ENCODE measurements around the gene GSTK1. TPM values are rescaled to one million over a fixed set of nuclear protein-coding genes. Genes with fewer than 3 reads are reported as not detected.

GSTK1 gene
- polyA plus RNA-seq, 1 donor (not counting 4 experiments of a cell fraction or from before 2014, with no cell fraction given): 133 TPM

- Histone ChIP-seq H3K4me3 (ENCODE audit: control insufficient read depth in 2 of 3, extremely low read depth in 1 of 3, insufficient read depth in 2 of 3, low read depth in 1 of 3, low read length in 3 of 3) (no peak overlapping the region), H3K27ac (ENCODE audit: control insufficient read depth, insufficient read depth, low read length) (no peak overlapping the region), H3K27me3 (ENCODE audit: control insufficient read depth, extremely low read depth, insufficient read depth, low read length) (no peaks in the 10 kb centered on the region), H3K36me3 (ENCODE audit: control insufficient read depth in 2 of 2, extremely low read depth in 1 of 2, insufficient read depth in 2 of 2, low read length in 2 of 2) (peaks cover 18 to 35% of the 10 kb centered on the region in 2 experiments), H3K79me2 (ENCODE audit: control insufficient read depth, insufficient read depth, low read length) (peaks cover 36% of the 10 kb centered on the region), H3K9me1 (ENCODE audit: control insufficient read depth, extremely low read depth, insufficient read depth, low read length) (peaks cover 2% of the 10 kb centered on the region), H3K4me1 (ENCODE audit: control insufficient read depth, extremely low read depth, insufficient read depth, low read length) (peaks cover 27% of the 10 kb centered on the region), H4K20me1 (ENCODE audit: control insufficient read depth, extremely low read depth, insufficient read depth, low read length) (no peaks in the 10 kb centered on the region), H2AFZ (ENCODE audit: control insufficient read depth, low read length) (no peak overlapping the region), H3K9ac (ENCODE audit: control insufficient read depth, extremely low read depth, insufficient read depth, low read length) (no peak overlapping the region), H3K4me2 (ENCODE audit: control insufficient read depth, extremely low read depth, insufficient read depth, low read depth, low read length) (peak overlapping the region; percentile 37), H3K9me3 (ENCODE audit: control insufficient read depth, low read depth, low read length) (no peaks in the 10 kb centered on the region)
- dilution Hi-C loops (cut with MboI; ENCODE audit: extremely low pct_ligation_motif_present, low sequenced_read_pairs): no loop called here
- TF ChIP-seq EZH2 (IDR thresholded peaks at IDR 0.05; ENCODE audit: low read length) (no peak), CTCF (optimal IDR thresholded peaks at IDR 0.05 in 1 of 3, IDR thresholded peaks at IDR 0.05 in 1 of 3, conservative IDR thresholded peaks at IDR 0.05 in 1 of 3; ENCODE audit: extremely low read depth in 1 of 3, insufficient read depth in 2 of 3, low read length in 3 of 3) (no peak)
- FAIRE-seq (no peak), DNase-seq (ENCODE audit: low read depth, low spot score) (no peak)
Measured at GRCh38 chr7:143290293-143290692, 27.1 kb downstream of the GSTK1 start.

- Histone ChIP-seq H3K36me3 (ENCODE audit: control insufficient read depth in 2 of 2, extremely low read depth in 1 of 2, insufficient read depth in 2 of 2, low read length in 2 of 2) (peaks cover 24 to 41% of the 10 kb centered on the region in 2 experiments), H3K9ac (ENCODE audit: control insufficient read depth, extremely low read depth, insufficient read depth, low read length) (no peak overlapping the region), H3K4me1 (ENCODE audit: control insufficient read depth, extremely low read depth, insufficient read depth, low read length) (peaks cover 17% of the 10 kb centered on the region), H3K79me2 (ENCODE audit: control insufficient read depth, insufficient read depth, low read length) (peaks cover 36% of the 10 kb centered on the region), H3K9me3 (ENCODE audit: control insufficient read depth, low read depth, low read length) (no peaks in the 10 kb centered on the region), H2AFZ (ENCODE audit: control insufficient read depth, low read length) (no peak overlapping the region), H3K4me3 (ENCODE audit: control insufficient read depth in 2 of 3, extremely low read depth in 1 of 3, insufficient read depth in 2 of 3, low read depth in 1 of 3, low read length in 3 of 3) (no peak overlapping the region), H3K27me3 (ENCODE audit: control insufficient read depth, extremely low read depth, insufficient read depth, low read length) (no peaks in the 10 kb centered on the region), H4K20me1 (ENCODE audit: control insufficient read depth, extremely low read depth, insufficient read depth, low read length) (no peaks in the 10 kb centered on the region), H3K4me2 (ENCODE audit: control insufficient read depth, extremely low read depth, insufficient read depth, low read depth, low read length) (no peak overlapping the region), H3K9me1 (ENCODE audit: control insufficient read depth, extremely low read depth, insufficient read depth, low read length) (peaks cover 2% of the 10 kb centered on the region), H3K27ac (ENCODE audit: control insufficient read depth, insufficient read depth, low read length) (no peak overlapping the region)
- FAIRE-seq (no peak), DNase-seq (ENCODE audit: low read depth, low spot score) (no peak)
- dilution Hi-C loops (cut with MboI; ENCODE audit: extremely low pct_ligation_motif_present, low sequenced_read_pairs): no loop called here
- TF ChIP-seq EZH2 (IDR thresholded peaks at IDR 0.05; ENCODE audit: low read length) (no peak), CTCF (optimal IDR thresholded peaks at IDR 0.05 in 1 of 3, IDR thresholded peaks at IDR 0.05 in 1 of 3, conservative IDR thresholded peaks at IDR 0.05 in 1 of 3; ENCODE audit: extremely low read depth in 1 of 3, insufficient read depth in 2 of 3, low read length in 3 of 3) (no peak)
Measured at GRCh38 chr7:143292876-143293275, 29.6 kb downstream of the GSTK1 start.
